ENCODE results near the gene CNKSR3. TPM values are rescaled to one million over a fixed set of nuclear protein-coding genes. Genes with fewer than 3 reads are reported as not detected.

Gene CNKSR3
- total and polyA plus RNA-seq, 2 of the 8 experiments (the other 6 are each of a cell fraction or from before 2014, with no cell fraction given) = 1.2 to 6.2 TPM

DNA sequence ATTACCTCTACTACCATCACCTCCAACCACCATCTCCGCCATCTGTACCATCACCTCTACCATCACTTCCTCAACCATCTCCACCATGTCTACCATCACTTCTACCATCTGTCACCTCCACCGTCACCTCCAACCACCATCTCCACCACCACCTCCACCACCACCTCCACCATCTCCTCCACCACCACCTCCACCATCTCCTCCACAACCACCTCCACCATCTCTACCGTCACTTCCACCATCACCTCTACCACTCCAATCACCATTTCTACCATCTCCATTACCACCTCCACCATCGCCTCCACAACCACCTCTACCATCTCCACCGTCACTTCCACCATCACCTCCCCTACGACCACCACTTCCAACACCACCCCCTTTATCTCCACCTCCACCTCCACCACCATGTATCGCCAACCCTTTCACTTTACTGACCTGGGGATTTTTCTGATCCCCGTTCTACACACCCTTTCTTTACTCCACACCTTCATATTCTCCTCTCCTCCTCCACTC lies 156.2 kb downstream of the CNKSR3 start:
- Histone ChIP-seq H2BK5ac (ENCODE audit: low read depth, low read length) (no peak overlapping the region), H3K4ac (replicated peaks; ENCODE audit: insufficient read length, low read depth, low read length) (no peak overlapping the region), H3K79me1 (ENCODE audit: low read depth, low read length) (no peaks in the 10 kb centered on the region), H3K79me2 (ENCODE audit: control insufficient read depth in 1 of 2, insufficient read depth in 2 of 2, low read length in 2 of 2) (no peaks in the 10 kb centered on the region), H2BK12ac (ENCODE audit: low read depth, low read length) (no peak overlapping the region), H3K18ac (ENCODE audit: extremely low read depth, low read length) (no peak overlapping the region), H2BK120ac (replicated peaks; ENCODE audit: low read depth, low read length) (no peak overlapping the region), H4K5ac (ENCODE audit: insufficient read length, low read depth, low read length) (no peak overlapping the region), H2AFZ (ENCODE audit: low read length) (no peak overlapping the region), H3K4me3 (ENCODE audit: extremely low read depth in 1 of 4, insufficient read depth in 2 of 4, low read depth in 3 of 4, low read length in 4 of 4) (no peak overlapping the region), H4K8ac (ENCODE audit: extremely low read depth, insufficient read depth, low read length) (no peak overlapping the region), H3K4me1 (replicated peaks in 1 of 4; ENCODE audit: control insufficient read depth in 3 of 4, insufficient read depth in 4 of 4, low read length in 3 of 4) (no peaks in the 10 kb centered on the region), H3K23ac (ENCODE audit: insufficient read length) (no peak overlapping the region), H3K23me2 (ENCODE audit: low read depth, low read length) (peaks cover 5% of the 10 kb centered on the region; the same call in 1 of the 2 replicates), H4K91ac (replicated peaks; ENCODE audit: insufficient read length, low read length) (no peak overlapping the region), H3K56ac (replicated peaks; ENCODE audit: insufficient read length, low read depth, low read length) (peak overlapping the region; percentile 25), H3K9ac (replicated peaks in 1 of 4; ENCODE audit: extremely low read depth in 1 of 4, low read depth in 3 of 4, low read length in 3 of 4) (no peak overlapping the region), H2BK20ac (ENCODE audit: low read length) (no peak overlapping the region), H3K14ac (ENCODE audit: insufficient read length) (no peak overlapping the region), H3K9me3 (ENCODE audit: insufficient read depth in 2 of 2, low read depth in 1 of 2, low read length in 1 of 2) (no peaks in the 10 kb centered on the region), H3K27ac (ENCODE audit: low read depth, low read length) (no peak overlapping the region), H3K27me3 (replicated peaks in 1 of 4; ENCODE audit: control insufficient read depth in 3 of 4, extremely low read depth in 1 of 4, insufficient read depth in 3 of 4, low read length in 3 of 4) (no peaks in the 10 kb centered on the region), H4K20me1 (replicated peaks in 1 of 2; ENCODE audit: control insufficient read depth in 1 of 2, insufficient read depth in 2 of 2, low read length in 2 of 2) (no peaks in the 10 kb centered on the region), H2BK15ac (ENCODE audit: low read length) (no peak overlapping the region), H3K4me2 (ENCODE audit: insufficient read depth in 1 of 2, low read depth in 2 of 2, low read length in 2 of 2) (no peak overlapping the region), H2AK5ac (ENCODE audit: low read depth, low read length) (no peak overlapping the region), H3K36me3 (ENCODE audit: control insufficient read depth in 2 of 4, insufficient read depth in 4 of 4, low read length in 3 of 4) (no peaks in the 10 kb centered on the region)
- ChIA-PET POLR2A (ENCODE audit: partially characterized antibody) (no interaction called here), CTCF (ENCODE audit: partially characterized antibody) (interaction anchor here (1.0 kb wide), 1 partner anchor 14 kb away, joined by 3 read pairs; no protein-coding TSS in a partner anchor)
- DNase-seq (ENCODE audit: low read depth in 1 of 2, low spot score in 2 of 2) (no peak), FAIRE-seq (no peak)
- WGBS, 2 experiments (ENCODE audit: extremely low coverage in 1 of 2, insufficient coverage in 1 of 2, insufficient read length in 1 of 2, insufficient replicate concordance in 2 of 2, low coverage in 1 of 2, low lambda C conversion rate in 2 of 2, missing lambda C conversion rate in 1 of 2) = 91 to 100% methylated on average over 1 to 8 of the region's 8 CpGs
